Forelimb muscle (tissue), 1 donor: ENCODE measurements around the gene DUOX1. TPM values are rescaled to one million over a fixed set of nuclear protein-coding genes. Genes with fewer than 3 reads are reported as not detected.

Experiments
- DNase-seq: peaks from one replicate; pipeline ENCODE4 v3.0.0-alpha.2; 2013; ENCODE audit warnings: low read depth
- polyA plus RNA-seq: library from polyadenylated mRNA; unstranded; fragments of 120-200 nt; gene quantifications from one replicate; pipeline ENCODE4 v1.2.1, GENCODE V29; 2013; ENCODE audit not compliant: insufficient read length

The DUOX1 gene
- polyA plus RNA-seq, 1 donor: 2.9 TPM

DNA sequence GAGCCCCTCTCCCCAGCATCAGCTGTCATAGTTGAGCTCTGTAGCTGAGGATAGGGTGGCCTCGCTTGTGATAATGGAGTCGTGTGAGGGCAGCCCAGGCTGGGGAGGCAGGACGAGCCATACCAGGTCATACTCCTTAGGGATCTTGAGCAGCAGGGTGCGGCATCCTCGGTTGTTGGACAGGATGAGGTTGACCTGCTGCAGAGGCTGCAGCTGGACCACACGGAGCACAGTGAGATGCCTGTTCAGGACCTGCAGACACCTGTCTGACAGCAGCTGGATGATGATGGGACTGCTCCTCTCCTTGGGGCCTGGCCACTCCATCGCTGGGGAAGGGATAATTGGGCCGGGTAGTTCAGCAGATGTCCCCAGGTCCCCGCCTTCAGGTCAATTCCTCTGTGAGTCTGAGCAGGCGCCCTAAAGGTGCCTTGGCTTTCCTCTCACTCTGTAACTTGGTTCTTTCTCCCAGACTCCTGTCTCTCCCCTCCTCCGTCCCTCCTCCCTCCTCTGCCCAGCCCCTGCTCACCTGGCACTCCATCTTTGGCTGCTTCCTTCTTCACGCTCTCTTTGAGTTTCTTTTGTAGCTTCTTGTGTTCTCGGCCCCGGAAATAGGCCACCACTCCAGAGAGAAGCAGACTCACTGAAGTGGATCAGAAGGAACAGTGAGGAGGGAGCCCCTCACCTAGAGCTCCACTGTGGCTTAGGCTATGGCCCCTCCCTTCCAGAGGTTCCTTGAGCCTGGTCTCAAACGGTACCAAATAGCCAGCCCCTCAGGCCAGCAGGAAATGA lies 23.6 kb upstream of the DUOX1 start:
- DNase-seq: no peak

DNA sequence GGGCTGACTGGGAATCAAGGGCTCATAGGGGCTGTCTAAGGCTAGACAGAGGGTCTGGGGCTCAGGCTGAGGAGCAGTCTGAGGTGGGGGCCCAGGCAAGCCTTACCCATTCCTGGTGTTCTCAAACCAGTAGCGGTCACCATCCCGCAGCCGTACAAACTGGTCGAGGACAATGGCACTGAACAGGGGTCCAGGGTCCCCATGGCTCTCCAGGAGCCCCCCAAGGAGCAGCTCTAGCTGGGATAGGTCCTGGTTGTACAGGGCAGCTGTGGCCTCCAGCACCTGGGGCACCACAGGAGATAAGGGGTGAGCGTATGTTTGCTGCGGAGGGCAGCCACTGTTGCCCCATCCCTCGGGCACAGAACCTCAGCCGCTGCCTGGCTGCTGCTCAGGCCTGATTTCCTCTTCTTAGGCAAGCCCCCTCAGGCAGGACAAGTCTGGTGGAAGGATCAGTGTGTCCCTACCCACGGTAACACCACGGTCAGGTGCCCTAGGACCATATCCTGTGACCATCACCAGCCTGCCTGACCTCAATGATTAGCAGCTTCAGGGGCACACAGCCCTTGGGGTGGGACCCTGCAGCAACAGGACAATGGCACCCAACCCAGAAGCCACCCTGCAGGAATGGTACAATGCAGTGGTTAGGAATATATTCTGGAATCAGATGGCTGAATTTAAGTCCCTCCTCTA lies 21.7 kb upstream of the DUOX1 start:
- DNase-seq: no peak

DNA sequence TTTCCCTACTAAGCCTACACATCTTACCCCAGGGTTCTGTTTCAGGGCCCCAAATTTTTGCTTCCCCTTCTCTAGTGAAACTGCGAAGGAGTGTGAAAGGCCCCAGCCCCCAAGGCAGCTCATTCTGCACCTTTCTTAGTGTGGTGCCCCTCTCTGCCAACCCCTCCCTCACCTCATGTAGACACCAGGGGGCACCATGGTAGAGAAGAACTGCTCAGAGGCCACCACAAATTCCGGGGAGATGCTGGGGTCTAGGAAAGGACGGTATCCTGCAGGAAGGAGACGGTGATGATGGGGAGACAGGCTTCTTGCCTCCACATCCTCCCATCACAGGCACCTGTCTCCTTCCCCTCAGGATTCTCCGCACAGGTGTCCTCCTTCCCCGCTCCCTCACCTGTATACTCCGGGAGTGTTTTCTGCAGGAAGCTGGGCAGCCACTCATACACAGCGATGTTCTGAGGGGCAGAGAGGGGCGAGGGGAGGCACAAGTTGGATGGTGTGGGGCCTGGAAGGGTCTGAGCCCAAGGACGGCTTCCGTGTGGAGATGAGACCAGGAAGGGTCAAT lies 19.5 kb upstream of the DUOX1 start:
- no peak for DNase-seq

DNA sequence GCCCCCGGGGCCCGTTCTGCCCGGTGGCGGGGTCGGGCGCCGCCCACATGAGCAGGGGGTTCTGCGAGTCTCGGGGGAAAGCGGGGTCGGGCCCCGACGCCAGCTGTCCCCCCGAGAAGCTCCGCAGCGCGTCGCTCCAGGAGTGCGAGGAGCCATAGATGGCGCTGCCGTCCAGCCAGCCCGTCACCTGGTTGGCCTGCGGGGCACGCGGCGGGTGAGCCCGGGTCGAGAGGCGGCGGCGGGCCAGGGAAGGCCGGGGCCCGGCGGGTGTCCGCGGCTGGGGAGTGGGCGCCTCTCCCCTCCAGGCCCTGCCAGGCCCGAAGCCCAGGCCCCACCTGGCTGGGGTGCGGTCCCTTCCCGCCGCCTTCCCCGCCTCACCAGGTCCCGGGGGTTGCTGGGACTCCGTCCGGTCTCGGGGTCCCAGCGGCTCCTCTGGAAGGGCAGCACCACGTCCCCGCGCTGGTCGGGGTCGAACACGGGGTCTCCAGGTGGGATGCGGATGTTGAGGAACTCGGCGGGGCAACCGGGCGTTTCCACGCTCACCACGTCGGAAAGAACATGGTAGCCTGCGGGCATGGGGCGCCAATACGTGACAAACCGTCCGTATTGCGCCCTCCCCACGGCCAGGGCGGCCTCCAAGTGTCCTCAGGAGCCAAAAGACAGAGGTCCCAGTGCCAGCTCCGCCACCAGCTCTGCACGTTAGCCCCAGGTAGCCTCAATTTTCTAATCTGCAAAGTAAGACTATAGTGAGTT lies 18.2 kb upstream of the DUOX1 start:
- no peak for DNase-seq

DNA sequence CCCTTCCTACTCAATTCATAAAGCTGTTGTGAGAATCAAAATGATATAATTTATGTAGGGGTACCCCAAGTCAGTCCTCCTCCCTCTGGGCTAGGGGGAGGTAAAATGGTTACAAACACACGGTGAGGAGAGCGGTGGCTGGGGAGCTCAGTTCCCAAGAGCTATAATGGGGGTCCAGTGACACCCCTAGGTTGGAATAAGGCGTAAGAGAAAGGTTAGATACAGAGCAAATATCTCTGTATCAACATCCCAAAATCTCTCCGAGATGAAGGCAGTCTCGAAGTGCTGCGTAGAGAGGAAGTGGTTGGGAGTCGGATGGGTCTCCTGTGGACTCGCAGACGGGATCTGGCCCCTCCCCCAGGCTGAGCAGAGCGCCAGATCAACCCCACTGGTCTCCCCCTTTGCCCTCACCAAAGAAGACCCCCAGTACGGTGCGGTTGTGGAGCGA lies 17.6 kb upstream of the DUOX1 start:
- DNase-seq: no peak

DNA sequence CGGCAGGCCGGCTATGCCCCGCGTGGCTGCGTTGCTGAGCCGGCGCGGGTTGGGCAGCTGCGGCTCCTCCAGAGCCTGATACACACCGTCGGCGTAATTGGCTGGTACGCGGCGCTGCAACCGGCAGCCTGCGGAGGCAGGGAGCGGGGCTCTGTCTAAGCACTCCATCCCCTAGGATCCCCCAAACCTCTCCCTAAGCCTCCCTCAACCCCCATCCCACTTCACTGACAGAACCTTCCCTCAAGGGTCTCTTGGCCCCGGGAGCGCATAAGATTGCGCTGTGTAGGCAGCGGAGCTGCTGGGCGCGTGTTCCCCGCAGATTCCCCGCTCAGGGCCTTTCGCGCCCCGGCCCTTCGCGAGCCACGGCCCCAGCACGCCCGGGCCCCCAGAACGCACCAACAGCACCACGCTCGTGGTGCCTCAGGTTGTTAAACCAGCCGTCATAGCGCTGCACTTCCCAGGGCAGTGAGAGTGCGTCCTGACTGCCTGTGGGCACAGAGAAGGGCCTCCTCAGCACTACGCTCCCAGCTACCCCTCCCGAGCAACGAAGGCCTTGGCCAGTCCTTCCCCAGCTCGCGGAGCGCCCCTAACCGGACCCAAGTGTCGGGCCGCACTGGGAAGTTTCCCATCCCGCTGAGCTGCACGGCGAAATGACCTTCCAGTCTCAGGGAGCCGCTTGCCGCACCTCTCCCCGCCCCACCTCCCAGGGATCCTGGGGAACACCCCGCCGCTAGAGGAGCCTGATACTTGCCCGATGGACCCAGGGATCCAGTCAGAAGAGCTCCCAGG lies 17.0 kb upstream of the DUOX1 start:
- DNase-seq: no peak

DNA sequence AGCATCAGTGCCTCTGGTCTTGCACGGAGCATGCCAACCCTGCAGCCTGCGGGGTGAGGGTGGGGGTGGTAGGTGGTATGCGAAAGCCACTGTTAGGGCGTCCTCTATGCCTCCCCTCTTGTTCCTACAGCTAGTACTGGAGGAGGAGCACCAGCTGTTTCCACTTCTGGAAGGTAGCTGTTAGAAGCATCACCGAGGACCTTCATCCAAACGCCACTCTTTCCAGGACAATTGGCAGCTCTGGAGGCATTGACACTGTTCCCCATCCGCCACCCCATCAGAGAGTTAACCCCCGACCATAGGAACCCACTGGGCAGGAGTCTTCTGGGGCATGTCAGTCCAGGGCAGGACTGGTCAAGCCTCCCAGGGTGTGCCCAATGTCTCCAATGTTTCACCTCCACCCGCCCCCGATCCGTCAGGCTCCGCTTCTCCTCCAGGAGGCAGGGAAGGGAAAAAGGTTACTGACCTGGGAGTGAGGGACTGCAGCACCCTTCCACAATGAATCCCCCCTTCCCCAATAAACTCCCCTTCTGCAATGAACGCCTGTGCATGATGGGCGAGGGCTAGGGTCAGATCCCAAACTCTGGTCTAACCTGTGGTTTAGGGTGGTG lies 16.3 kb upstream of the DUOX1 start:
- DNase-seq: no peak

DNA sequence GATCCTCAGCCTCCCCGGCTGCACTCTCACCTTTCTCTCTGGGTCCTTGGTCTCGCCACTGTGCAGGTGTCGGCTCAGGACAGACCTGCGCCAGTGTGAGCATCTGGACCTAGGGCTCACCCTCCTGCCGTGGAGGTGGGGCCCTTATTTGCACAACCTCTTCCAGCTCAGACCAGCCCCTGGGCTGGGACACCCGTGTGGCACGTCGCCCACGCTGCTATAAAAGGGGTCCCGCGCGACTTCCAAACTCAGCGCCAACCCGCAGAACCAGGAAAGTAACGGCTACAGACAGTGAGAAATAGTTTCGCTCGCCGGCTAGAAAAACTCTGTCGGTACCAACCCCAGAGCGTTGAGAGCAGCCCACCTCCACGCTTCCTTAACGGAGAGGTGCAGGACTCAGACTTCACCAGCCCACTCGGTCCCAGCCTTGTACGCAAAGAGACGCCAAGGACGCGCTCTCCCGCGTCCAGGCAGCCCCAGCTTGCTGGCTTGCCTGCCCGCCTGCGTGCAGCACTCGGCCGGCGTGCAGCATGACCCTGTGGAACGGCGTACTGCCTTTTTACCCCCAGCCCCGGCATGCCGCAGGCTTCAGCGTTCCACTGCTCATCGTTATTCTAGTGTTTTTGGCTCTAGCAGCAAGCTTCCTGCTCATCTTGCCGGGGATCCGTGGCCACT lies 15.6 kb upstream of the DUOX1 start, which contains the start of the genes DUOX2 and DUOXA2:
Gene DUOX2, minus strand, starts transcription at position 97 of the 675 bp plus-strand sequence. CDS start 761 bp downstream, outside the sequence.
Gene DUOXA2, plus strand, starts transcription at position 251 of the 675 bp plus-strand sequence. Its CDS starts 280 bp downstream, at position 531.
- no peak for DNase-seq

DNA sequence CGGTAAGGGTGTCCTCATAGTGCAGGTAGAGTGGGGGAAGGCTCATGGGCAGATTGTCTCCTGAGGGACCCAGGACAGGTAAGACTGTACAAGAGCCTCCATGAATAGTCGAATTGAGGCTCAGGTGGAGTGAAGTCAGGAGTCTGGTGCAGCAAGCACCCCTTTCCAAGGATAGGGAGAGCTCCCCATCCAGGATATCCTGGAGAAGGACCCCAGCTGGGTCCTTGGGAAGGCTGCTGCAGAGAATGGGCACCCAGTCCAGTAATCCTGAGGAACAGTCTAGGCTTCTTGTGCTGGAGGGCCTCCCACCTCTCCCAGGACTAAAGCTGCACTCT lies 15.1 kb upstream of the DUOX1 start:
- DNase-seq: no peak

DNA sequence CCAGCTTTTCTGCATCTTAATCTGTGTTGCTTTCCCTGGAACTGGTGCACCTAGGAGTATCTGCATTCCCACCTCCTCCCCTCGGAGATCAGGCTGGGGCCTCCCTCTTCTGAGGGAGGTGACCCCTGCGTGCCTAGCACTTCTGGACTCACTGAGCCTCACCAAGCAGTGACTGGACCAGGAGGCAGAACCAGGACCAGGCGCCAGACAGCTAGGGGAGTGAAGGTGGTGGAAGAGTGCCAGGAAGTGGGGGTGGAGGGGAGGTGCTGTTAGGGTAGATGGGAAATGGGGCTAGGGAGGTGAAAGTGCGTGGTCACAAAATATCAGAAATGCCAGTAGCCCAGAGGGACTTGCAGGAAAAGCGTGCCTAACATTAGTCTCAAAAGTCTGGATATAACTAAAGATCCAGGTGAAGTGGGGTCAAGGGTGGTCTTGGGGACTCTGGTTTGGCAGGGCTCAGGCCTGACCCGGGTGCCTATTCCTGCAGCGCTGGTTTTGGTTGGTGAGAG lies 14.4 kb upstream of the DUOX1 start:
- no peak for DNase-seq

DNA sequence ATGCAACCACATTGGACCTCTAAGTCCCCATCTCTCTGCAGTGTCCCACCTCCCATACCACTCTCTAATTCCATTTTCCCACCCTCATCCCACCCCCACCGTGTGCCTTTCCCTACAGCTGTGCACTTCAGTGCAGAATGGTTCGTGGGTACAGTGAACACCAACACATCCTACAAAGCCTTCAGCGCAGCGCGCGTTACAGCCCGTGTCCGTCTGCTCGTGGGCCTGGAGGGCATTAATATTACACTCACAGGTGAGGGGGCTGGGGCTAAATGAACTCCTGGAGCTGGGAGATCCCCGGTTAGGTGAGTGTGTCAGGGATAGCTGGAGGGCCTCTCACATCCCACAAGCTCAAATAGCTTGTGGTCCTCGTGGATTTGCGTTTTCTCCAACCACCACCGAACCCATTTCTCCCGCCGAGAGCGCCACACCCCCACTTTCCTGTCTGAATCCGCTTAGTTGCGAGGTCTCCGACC lies 13.8 kb upstream of the DUOX1 start:
- DNase-seq: no peak

DNA sequence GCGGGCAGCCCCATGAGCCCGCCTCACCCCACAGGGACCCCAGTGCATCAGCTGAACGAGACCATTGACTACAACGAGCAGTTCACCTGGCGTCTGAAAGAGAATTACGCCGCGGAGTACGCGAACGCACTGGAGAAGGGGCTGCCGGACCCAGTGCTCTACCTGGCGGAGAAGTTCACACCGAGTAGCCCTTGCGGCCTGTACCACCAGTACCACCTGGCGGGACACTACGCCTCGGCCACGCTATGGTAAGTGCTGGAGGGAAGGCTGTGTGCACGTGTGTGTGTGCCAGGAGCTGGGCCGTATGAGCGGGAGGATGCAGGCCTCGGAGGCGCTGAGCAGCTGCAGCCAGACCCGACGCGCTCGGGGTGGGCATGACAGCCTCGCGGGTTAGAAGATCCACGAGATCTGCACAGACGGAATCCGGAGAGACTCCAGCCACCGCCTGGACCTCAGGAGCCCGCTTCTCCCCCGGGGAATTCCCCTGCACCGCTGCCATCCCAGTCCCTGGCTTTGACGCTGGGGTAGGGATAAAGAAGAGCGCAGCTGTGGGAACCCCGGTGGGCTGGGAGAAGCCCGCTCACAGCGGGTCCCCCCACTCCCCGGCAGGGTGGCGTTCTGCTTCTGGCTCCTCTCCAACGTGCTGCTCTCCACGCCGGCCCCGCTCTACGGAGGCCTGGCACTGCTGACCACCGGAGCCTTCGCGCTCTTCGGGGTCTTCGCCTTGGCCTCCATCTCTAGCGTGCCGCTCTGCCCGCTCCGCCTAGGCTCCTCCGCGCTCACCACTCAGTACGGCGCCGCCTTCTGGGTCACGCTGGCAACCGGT lies 13.1 kb upstream of the DUOX1 start:
- no peak for DNase-seq

DNA sequence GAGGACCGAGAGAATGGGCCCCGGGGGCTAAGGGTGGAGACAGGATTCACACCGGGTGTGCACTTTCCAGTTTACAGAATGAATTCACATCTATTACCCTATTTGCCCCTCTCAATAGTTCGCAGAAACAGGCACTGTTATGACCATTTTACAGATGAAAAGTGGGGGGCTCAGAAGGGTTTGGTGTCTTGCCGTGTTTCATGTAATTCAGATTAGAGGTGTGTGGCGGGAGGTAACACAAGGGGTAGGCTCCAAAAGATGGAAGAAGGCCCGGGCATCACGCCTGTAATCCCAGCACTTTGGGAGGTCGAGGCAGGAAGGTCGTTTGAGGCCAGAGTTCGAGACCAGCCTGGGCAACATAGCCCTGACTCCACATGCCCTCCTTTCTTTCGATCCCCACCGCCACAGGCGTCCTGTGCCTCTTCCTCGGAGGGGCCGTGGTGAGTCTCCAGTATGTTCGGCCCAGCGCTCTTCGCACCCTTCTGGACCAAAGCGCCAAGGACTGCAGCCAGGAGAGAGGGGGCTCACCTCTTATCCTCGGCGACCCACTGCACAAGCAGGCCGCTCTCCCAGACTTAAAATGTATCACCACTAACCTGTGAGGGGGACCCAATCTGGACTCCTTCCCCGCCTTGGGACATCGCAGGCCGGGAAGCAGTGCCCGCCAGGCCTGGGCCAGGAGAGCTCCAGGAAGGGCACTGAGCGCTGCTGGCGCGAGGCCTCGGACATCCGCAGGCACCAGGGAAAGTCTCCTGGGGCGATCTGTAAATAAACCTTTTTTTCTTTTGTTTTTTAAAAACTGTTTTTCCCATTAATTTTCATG lies 12.3 kb upstream of the DUOX1 start:
- no peak for DNase-seq

DNA sequence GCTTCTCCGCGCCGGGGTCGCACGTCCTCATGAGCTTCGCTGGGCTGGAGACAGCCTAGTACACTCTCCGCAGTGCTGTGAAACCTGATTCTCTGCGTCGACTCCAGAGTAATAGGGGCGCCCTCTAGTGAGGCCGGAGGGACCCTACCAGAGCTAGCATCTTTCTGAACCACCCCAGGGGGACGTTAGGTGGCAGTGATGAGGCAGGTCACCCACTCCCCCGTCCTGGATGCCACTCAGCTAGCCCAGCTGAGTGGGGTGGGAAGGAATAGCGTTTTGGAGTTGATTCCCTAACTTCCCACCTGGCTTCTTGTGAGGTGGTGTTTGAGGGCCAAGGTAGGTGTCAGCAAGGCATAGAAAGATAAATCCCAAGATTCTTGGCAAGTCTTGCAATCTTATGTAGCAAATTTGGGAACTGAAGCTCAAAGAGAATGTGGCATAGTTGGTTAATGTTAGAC lies 11.6 kb upstream of the DUOX1 start:
- peak; percentile 71 for DNase-seq

DNA sequence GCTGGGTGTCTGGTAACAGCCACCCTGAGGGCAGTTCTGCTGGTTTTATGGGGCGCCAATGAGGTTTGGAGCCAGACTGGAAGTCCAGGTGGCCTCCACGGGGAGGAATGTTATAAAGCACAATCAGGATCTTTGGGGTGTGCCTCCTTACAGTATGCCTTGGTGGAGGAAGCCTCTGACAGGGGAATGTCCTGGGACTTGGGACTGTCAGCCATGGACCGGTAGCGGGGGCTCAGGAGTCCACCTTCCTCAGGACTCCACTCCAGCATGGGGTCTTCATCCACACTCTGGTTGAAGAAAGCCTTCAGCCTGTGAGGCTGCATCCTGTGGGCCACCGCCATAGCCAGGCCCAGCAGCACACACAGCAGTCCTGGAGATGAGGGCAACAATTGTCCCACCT lies 10.8 kb upstream of the DUOX1 start:
- no peak for DNase-seq

DNA sequence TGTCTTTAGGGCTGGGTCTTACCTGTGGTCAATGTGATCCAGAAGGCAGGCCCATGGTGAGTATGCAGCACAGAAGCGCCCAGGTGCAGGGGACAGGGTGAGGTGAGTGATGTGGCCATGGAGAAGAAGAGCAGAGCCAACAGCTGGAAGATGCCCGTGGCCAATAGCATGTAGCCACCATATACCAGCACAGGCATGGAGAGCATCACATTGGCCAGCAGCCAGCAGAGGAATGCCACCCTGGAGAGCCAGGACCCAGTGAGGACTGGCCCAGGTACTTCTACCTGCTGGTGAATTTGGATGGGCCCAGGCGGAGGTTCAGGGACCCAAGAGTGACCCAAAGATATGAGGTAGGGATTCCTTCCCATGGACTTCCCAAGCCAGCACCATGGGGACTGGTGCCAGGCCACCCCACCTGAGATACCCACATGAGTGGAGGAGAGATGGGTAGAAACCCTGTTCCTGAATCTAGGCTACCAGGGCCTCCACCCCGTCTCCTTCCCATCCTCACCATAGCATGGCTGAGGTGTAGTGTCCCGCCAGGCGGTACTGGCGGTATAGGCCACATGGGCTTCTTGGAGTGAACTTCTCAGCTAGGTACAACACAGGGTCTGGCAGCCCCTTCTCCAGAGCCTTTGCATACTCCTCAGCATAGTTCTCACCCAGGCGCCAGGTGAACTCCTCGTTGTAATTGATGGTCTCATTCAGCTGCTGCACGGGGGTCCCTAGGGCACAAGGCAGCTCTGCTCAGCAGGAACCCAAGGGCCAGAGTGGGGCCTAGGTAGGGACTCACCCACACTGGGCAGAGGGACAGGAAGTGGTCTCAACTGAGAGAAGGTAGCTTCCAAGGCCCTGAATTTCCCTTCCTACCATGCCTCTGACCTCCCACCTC lies 9.5 kb upstream of the DUOX1 start:
- DNase-seq: no peak

DNA sequence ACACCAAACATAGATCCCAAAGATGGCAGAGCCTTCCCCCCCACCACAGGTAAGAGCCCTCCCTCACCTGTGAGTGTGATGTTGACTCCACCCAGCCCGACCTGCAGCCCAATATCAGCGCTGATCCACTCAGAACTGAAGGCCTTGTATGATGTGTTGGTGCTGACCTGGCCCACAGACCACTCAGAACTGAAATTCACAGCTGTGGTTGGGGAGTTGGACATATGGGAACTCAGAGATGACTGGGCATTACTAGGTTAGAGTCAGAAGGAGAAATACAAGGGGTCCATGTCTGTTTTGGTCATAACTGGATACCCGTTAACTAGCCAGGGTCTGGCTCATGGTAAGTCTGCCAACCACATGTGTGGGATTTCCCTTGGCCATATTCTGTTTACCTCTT lies 8.8 kb upstream of the DUOX1 start:
- DNase-seq: no peak
